ENCODE data around the gene RASSF3. TPM values are rescaled to one million over a fixed set of nuclear protein-coding genes. Genes with fewer than 3 reads are reported as not detected.

The RASSF3 gene
- total RNA-seq, 2 experiments from 2014 or later = 16.3 to 49.9 TPM

Small RNAs within 50 kb of the gene (microRNA-seq; reads per million reads assigned to microRNA genes)
- gene MIR548C (ENCODE audit: borderline replicate concordance) (not detected), gene MIR548Z (ENCODE audit: borderline replicate concordance) (not detected)

Small RNAs within 50 kb of the gene (small RNA-seq; reads per million reads assigned to genes)
- gene MIR548C (not detected), gene MIR548Z (not detected), gene RF00137 (not detected)

Other genes with a start within 250 kb of the RASSF3 start
- gene C12orf56, start 219.7 kb upstream of the RASSF3 start, total RNA-seq (2014; rRNA removed; shearing (Covaris generic)) = not detected in 2 replicates
- gene C12orf56, start 219.7 kb upstream of the RASSF3 start, total RNA-seq (2022) = not detected in 2 replicates
- 86.8 and 101 TPM in 2 replicates for gene XPOT, start 206.1 kb upstream of the RASSF3 start, total RNA-seq (2014; rRNA removed; shearing (Covaris generic))
- 205 and 210 TPM in 2 replicates for gene XPOT, start 206.1 kb upstream of the RASSF3 start, total RNA-seq (2022)
- 22.7 and 26.1 TPM in 2 replicates for gene TBK1, start 158.4 kb upstream of the RASSF3 start, total RNA-seq (2014; rRNA removed; shearing (Covaris generic))
- gene TBK1, start 158.4 kb upstream of the RASSF3 start, total RNA-seq (2022) = 29.5 and 30.1 TPM in 2 replicates
- 8.0 and 9.4 TPM in 2 replicates for gene GNS, start 148.9 kb downstream of the RASSF3 start, total RNA-seq (2014; rRNA removed; shearing (Covaris generic))
- gene GNS, start 148.9 kb downstream of the RASSF3 start, total RNA-seq (2022) = 16.0 and 18.0 TPM in 2 replicates
- gene TBC1D30, start 214.2 kb downstream of the RASSF3 start, total RNA-seq (2014; rRNA removed; shearing (Covaris generic)) = 0.03 and 0.13 TPM in 2 replicates
- gene TBC1D30, start 214.2 kb downstream of the RASSF3 start, total RNA-seq (2022) = 4.6 and 5.6 TPM in 2 replicates

Data from OCI-LY7 (cell line).